HG02943 (cell line): ENCODE results near the gene ADAMTSL2.
"Not testable (repeated sequence)": the region's sequence is repeated elsewhere in the genome, so short reads cannot be mapped to it uniquely, and the experiment has no call there.

Experiments
- ATAC-seq: cut with Tn5 transposase; IDR thresholded peaks from one replicate; pipeline ENCODE4 v1.9.1; 2021; ENCODE audit warnings: mild to moderate bottlenecking, low read depth, moderate library complexity; ENCODE audit not compliant: unreplicated experiment

The ADAMTSL2 gene

DNA sequence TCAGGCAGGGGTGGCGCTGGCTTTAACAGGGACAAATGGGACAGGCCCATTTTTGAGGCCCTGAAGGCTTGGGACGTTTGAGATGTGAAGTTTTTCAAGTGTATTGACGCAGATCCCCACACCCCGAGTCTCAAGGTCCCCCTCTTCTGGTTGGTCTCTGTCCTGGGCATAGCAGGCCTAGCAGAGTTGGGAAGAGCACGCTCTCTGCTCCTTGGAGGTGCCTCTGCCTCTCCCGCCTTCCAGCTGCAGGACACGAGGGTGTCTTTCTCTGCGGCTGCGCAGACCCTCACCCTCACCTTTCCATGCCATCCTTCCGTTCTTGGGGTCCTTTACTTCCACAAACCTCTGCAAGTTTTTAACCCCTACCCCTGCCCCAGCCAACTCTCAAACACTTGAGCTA lies 18.6 kb downstream of the ADAMTSL2 start:
- ATAC-seq = no peak

DNA sequence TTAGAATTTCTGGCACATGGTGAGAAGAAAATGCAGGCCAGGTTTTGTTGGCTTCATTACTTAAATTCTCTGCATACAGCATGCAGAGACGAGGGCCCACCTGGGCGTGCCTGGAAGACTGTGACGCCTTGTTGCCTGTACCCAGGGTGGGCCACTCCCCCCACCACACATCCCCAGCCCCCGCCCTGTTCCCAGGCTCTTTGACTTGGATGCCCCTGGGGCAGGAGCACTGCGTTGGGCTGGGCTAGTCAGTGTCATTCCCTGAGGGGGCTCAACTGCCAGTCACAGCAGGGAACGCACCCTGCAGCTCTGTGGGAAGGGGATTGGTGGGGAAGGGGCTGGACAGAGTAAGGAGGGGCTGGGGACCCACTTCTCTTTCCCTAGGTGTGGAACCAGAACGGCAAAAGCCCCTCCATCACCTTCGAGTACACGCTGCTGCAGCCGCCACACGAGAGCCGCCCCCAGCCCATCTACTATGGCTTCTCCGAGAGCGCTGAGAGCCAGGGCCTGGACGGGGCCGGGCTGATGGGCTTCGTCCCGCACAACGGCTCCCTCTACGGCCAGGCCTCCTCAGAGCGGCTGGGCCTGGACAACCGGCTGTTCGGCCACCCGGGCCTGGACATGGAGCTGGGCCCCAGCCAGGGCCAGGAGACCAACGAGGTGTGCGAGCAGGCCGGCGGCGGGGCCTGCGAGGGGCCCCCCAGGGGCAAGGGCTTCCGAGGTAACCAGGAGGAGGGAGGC lies 19.6 kb downstream of the ADAMTSL2 start:
- ATAC-seq = no peak

DNA sequence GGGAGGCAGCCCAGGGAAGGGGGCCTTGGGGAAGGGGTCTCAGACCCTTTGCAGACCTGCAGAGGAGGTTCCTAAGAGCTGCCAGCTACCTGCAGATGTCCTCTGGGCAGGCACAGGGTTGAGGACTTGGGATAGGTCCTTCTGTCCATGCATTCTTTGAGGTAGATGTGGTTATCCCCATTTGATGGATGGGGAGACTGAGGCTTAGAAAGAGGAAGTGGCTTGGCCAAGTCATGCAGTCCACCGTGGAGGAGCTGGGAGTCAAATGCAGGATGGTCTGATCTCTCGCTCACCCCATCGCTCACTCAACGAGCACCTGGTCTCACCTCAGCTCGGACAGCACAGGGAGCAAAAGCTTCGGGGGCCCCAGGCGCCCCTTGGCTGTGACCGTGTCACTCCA lies 20.2 kb downstream of the ADAMTSL2 start:
- ATAC-seq = no peak

DNA sequence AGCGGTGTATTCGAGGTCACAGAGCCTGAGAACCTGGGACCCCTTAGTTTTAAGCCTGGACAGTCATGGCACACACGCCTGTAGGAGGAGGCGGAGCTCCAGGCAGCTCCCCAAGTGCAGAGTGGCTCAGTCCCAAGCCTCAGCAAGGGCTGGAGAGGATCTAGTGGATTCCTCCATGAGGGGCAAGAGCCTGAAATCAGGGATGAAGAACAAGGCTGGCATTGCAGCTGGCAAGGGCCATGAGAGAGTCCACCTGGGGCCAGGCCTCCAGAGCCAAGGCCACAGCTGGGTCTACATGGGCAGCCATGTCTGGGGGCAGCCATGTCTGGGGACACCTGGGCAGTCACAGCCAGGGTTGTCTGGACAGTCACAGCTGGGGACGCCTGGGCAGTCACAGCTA lies 21.9 kb downstream of the ADAMTSL2 start:
- no peak for ATAC-seq

DNA sequence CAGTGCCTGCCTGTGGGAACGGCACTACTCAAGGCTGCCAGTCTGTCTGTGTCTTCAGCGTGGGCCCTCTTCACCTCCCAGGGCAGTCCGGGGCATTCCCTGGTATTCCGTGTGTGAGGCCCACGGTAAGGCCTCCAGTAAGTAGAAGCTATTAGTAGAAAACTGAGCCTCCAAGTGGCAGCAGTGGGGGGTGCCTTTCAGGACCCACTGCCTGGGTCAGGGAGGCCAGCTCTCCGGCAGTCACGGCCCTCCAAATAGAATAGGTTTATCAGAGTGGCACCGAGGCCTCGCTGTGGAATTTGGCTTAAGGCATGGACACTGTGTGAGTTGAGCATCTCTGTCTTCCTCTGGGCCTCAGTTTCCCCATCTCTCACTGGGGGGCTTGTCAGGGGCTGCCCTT lies 23.1 kb downstream of the ADAMTSL2 start:
- ATAC-seq = no peak

DNA sequence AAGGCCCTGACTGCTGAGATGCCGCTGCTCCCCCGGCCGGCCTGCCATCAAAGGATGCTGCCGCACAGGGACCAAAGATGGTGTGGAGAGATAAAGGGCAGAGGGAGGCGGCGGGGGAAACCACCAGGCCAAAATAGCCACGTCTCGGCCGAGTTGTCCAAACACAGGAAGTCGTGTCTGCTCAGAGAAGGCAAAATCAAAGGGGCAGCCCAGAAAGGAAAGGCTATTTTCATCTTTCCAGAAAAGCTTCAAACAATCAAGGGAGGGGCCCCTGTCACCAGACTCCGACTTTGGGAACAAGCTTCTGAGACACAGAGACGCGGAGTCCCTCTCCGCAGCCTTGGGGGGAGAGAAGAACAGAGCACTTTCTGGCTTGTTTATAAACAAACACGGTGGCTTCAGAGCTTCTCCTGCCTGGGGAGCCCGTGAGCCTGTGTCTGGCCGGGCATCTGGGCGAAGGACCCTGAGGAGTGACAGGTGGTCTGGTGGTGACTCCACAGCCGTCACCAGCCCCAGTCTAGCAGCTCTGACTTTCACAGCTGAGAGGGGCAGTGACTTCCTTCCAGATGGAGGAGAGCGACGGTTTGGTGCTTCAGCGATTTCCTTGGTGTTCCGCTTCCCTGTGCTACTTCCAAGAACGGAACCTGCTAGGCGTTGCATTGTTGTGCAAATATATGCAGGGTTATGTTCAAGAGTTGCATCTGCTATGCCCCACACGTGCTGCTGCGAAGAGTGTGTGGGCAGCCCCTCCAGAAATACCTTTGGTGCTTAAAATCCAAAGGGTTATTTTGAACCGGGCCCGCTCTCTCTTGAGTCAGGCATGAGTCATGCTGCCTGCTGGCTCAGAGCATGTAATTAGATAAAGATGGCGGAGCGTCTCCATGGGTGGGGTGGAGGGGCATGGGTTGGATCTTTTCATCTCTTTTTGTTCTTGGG lies 24.0 kb downstream of the ADAMTSL2 start:
- ATAC-seq = no peak

DNA sequence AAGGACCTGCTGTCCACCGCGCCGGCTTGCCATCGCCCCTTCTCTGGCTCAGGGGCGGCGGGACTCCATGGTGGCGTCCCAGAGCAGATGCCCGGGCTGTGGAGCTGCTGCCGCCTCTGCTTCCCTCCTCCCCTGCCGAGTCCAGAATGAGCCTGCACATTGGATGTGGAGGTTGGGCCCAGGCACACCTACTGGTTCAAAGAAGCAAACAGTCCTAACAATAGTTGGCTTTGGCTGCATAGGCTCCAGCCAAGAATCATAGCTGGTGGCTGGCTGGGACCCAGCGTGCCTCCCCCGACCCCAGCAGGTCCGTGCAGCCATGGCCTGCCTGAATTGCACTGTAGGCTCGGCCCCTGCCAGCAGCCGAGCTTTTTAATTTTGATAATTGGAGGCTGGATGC lies 25.8 kb downstream of the ADAMTSL2 start:
- no peak for ATAC-seq

DNA sequence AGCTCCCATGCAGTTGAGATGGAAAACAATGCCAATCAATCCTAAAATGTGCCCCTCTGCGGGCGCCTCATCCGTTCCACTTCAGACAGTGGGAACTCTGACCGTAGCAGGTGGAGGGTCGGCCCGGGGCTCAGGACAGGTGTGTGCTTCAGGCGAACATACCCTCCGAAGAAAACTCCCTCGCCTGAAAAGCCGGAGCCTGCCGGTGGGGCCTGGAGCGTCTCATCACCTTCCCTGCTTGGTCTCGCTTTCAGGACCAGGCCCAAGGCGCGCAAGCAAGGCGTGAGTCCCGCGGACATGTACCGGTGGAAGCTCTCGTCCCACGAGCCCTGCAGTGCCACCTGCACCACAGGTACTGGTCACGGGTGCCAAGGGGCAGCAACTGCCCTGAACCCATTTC lies 26.4 kb downstream of the ADAMTSL2 start:
- no peak for ATAC-seq

DNA sequence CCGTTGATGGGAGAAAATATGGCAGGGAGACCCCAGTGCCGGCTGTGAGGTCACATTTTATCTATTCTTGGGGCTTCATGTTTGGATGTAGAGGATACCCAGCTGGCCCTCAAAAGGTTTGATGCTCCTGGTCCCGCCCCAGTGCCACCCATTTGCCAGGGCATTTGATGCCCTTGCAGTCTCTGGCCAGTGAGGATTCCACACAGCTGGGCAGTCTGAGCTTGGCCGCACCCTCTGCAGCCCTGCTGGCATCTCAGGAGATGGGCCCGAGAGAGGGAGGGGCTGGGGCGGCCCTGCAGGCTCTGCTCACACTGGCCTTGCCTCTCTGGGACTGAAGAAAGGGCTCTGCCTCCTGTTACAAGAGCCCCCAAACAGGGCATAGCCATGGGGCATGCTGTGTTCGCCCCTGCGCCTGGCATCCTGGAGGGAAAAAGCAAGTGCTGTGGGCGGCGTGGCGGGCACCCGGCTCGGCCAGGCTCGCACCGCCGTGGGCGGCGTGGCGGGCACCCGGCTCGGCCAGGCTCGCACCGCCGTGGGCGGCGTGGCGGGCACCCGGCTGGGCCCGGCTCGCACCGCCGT lies 27.6 kb downstream of the ADAMTSL2 start:
- no peak for ATAC-seq

DNA sequence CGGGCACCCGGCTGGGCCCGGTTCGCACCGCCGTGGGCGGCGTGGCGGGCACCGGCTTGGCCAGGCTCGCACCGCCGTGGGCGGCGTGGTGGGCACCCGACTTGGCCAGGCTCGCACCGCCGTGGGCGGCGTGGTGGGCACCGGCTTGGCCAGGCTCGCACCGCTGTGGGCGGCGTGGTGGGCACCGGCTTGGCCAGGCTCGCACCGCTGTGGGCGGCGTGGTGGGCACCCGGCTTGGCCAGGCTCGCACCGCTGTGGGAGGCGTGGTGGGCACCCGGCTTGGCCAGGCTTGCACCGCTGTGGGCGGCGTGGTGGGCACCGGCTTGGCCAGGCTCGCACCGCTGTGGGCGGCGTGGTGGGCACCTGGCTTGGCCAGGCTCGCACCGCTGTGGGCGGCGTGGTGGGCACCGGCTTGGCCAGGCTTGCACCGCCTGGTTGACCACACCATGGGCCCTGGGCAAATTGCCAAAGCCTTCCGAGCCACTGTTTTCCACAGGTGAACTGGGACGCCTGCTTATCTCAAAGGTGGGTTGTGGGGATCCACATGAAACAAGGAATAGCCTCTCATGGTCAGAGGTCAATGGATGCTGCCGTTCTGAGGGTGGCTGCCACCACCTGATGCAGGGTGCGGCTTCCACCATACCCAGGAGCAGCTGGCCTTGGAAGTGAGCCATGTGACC lies 28.2 kb downstream of the ADAMTSL2 start:
- ATAC-seq = no peak

DNA sequence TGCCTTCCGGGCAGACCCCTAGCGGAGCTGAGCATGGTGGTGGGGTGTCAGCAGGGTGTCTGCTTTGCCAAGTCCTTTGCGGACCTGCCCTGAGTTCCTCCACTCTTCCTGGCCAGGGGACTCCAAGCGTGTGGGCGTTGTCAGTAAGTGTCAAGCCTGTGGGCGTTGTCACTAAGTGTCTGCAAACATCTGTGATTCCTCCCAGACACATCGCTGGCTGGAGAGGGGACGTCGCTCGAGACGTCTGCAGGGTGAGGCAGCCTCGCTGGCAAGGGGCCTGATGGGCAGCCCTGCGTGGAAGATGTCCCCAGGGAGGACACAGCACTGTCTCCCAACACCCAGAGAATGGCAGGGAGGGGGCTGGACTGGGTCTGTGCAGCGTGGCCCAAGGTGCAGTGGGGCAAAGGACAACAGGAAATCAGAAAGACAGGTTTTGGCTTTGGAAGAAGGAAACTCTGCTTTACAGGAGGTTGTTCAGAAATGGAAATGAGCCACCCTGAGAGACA lies 28.8 kb downstream of the ADAMTSL2 start:
- no peak for ATAC-seq

DNA sequence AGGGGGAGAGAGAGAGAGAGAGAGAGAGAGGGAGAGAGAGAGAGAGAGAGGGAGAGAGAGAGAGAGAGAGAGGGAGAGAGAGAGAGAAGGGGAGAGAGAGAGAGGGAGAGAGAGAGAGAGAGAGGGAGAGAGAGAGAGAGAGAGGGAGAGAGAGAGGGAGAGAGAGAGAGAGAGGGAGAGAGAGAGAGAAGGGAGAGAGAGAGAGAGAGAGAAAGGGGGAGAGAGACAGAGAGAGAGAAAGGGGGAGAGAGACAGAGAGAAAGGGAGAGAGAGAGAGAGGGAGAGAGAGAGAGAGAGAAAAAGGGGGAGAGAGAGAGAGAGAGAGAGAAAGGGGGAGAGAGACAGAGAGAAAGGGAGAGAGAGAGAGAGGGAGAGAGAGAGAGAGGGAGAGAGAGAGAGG lies 29.3 kb downstream of the ADAMTSL2 start:
- ATAC-seq = not testable (repeated sequence)

DNA sequence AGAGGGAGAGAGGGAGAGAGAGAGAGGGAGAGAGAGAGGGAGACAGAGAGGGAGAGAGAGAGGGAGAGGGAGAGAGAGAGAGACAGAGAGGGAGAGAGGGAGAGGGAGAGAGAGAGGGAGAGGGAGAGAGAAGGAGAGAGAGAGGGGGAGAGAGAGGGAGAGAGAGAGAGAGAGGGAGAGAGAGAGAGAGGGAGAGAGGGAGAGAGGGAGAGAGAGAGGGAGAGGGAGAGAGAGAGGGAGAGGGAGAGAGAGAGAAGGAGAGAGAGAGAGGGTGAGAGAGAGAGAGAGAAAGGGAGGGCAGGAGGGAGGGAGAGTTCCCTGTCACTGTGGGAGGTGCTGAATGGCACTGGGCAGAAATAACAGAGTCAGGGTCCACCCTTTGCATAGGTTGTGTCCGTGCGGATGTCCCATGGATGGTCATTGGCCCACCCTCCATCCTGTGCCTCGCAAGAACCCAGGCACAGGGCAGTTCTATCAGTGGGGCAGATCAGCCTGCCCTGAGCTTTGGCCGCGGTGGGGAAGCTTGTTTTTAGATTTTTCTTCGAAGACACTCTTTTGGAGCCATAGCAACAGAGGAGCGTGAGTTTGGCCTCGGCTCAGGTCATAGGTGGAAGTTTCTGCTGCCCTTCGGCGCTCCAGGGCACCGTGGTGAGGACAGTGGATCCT lies 30.1 kb downstream of the ADAMTSL2 start:
- ATAC-seq = no peak

DNA sequence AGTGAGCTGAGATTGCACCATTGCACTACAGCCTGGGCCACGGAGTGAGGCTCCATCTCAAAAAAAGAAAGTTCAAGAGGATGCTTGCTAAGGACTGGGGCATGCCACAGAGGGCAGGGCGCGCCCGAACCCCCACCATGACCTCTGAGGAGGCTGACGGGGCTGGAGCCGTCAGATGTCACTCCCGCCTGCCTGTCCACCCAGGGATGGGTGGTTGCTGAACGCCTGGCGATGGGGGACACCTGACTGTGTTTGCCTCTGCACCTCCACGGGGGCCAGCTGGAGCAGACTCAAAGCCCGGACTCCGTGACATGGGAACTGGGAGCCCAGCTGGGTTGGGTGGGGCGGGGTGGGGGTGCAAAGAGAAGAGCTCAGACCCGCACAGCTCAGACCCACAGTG lies 31.9 kb downstream of the ADAMTSL2 start:
- ATAC-seq = no peak

DNA sequence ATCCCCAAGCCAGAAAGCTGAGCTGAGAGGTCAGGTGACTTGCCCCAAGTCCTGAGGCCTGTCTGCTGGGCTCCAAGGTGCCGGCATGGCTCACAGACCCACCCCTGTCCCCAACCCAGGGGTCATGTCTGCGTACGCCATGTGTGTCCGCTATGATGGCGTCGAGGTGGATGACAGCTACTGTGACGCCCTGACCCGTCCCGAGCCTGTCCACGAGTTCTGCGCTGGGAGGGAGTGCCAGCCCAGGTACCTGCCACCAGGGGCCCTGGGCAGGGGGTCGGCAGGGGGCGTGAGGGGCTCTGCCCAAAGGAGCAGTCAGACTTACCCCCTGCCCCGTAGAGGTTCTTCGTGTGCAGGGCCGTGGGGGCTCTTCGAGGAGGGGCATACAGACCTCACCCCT lies 32.3 kb downstream of the ADAMTSL2 start:
- ATAC-seq = no peak

DNA sequence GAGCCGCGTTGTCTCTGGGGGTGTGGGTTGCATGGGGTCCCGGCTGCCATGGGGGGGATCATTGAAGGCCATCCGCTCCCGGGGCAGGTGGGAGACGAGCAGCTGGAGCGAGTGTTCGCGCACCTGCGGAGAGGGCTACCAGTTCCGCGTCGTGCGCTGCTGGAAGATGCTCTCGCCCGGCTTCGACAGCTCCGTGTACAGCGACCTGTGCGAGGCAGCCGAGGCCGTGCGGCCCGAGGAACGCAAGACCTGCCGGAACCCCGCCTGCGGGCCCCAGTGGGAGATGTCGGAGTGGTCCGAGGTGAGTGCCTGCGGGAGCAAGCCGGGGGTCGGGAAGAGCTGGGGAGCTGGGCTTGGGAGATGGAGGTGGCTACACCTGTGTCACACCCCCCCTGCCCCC lies 33.7 kb downstream of the ADAMTSL2 start:
- no peak for ATAC-seq

DNA sequence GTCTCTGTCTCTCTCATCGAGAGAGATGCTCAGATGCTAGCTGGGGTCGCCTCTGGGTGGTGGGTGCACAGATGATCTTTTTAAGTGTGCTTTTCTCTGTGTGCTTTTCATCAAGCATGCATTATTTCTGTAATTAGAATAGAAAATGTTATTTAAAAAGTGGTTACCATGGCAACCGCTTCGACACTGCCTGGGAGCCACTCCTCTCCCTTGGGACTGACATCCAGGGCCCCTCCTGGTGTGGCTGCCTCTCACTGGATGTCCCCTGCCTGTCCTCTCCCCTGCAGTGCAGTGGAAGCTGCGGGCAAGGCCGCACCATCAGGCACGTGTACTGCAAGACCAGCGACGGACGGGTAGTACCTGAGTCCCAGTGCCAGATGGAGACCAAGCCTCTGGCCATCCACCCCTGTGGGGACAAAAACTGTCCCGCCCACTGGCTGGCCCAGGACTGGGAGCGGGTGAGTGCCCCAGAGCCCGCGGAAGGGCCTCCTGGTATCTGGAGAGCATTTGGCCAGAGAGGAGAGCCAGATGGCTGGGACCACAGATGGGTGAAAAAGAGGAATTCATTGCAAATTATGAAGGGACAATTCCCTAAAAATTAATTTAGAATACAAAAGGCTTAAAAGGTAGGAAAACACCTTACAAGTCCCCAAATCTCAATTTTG lies 34.7 kb downstream of the ADAMTSL2 start:
- ATAC-seq = no peak

DNA sequence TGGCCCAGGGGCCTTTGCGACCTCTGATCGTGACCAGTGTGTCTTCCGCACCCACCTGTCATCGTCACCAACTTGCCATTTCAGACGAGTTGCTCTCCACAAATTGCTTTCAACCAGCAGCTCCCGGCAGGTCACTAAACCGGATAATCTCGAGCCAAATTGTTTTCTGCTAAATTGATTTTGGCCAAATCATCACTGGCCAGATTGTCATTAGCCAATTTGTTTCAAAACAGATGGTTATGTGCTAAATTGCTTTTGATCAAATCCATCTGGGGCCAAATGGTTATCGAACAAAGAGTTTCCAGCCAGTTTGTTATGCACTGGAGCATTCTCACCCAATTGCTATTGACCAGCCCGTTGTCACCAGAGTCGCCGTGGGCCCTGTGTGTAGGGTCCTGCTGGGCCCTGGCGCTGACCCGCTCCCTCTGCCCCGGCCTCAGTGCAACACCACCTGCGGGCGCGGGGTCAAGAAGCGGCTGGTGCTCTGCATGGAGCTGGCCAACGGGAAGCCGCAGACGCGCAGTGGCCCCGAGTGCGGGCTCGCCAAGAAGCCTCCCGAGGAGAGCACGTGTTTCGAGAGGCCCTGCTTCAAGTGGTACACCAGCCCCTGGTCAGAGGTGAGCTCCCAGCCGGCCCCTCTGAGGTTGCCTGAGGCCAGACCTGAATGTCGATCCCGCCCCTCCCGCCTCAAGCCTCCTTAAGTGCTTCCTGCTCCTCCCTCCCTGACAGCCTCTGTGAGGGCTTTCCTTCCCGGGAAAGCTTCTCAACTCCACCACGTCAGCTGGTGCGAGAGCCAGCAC lies 35.6 kb downstream of the ADAMTSL2 start:
- ATAC-seq = no peak

DNA sequence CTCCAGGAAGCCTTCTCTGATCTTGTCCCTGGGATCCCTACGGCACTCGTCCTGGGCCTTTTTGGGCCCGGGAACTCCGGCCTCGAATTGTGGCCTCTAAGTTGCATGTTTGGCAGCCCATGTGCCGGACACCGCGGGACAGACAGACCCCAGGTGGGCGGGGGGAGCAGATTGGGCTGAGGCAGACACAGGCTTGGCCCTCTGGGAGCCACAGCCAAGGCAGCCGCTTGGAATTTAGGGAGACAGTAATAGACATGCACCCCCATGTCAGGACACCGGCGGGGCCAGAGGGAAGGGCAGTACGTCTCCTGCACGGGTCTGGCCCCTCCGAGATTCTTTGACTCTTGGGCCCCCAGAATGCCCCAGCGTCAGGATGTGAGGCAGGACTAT lies 36.2 kb downstream of the ADAMTSL2 start:
- ATAC-seq = no peak
